SU-DHL-6 (cell line): Measurements from ENCODE around the gene HACD3.
A peak's percentile ranks its signal among the peaks of the same experiment; 100 is the strongest.

Experiments used
- H2AFZ ChIP-seq: fragments of 200-600 bp; sonication (generic); 2 replicates; pipeline ENCODE4 v1.6.1; 2014; ENCODE audit warnings: low read depth, mild to moderate bottlenecking, moderate library complexity, mixed read lengths, antibody characterized with exemption, low read length; ENCODE audit not compliant: severe bottlenecking
- H3F3A ChIP-seq: fragments of 200-600 bp; shearing (Covaris generic); 2 replicates; pipeline ENCODE4 v1.6.0; 2016; ENCODE audit warnings: antibody characterized with exemption, mild to moderate bottlenecking; ENCODE audit not compliant: insufficient read depth
- H3K27ac ChIP-seq: fragments of 200-600 bp; sonication (generic); 2 replicates; pipeline ENCODE4 v1.5.1; 2016; ENCODE audit warnings: low read depth, mild to moderate bottlenecking, low read length, moderate library complexity, mixed read lengths
- H3K27me3 ChIP-seq: fragments of 200-600 bp; sonication (generic), shearing (Covaris generic); 2 replicates; pipeline ENCODE4 v1.6.0; 2014; ENCODE audit warnings: mild to moderate bottlenecking, low read length
- H3K36me3 ChIP-seq: fragments of 200-600 bp; sonication (generic); 2 replicates; pipeline ENCODE4 v1.6.1; 2014; ENCODE audit warnings: mild to moderate bottlenecking, low read length, mixed read lengths
- H3K4me2 ChIP-seq: fragments of 300-600, 200-600 bp; shearing (Covaris generic), sonication (generic); 2 replicates; pipeline ENCODE4 v1.6.0; 2014; ENCODE audit warnings: low read length, low read depth, mild to moderate bottlenecking; ENCODE audit not compliant: poor library complexity, severe bottlenecking
- H3K4me3 ChIP-seq: fragments of 200-600 bp; sonication (generic); 2 replicates; pipeline ENCODE4 v1.5.1; 2014; ENCODE audit warnings: antibody characterized with exemption, low read length, mild to moderate bottlenecking, mixed read lengths; ENCODE audit not compliant: insufficient read depth, poor library complexity, severe bottlenecking
- H3K79me2 ChIP-seq: fragments of 200-600 bp; sonication (generic); 2 replicates; pipeline ENCODE4 v1.6.1; 2014; ENCODE audit warnings: mild to moderate bottlenecking, low read length, moderate library complexity; ENCODE audit not compliant: insufficient read depth
- H3K9ac ChIP-seq: fragments of 200-600 bp; sonication (generic); 2 replicates; pipeline ENCODE4 v1.7.0; 2014; ENCODE audit warnings: mild to moderate bottlenecking, low read length
- H3K9me2 ChIP-seq: fragments of 200-600 bp; sonication (generic); replicated peaks from 2 replicates; pipeline ENCODE4 v1.6.1; 2014; ENCODE audit warnings: low read length; ENCODE audit not compliant: insufficient read depth
- H3K9me3 ChIP-seq: fragments of 200-600 bp; sonication (generic); 2 replicates; pipeline ENCODE4 v1.6.1; 2014; ENCODE audit warnings: low read length, mixed read lengths; ENCODE audit not compliant: insufficient read depth
- H4K20me1 ChIP-seq: fragments of 200-600 bp; sonication (generic); 2 replicates; pipeline ENCODE4 v1.6.1; 2014; ENCODE audit warnings: low read depth, mild to moderate bottlenecking, antibody characterized with exemption, low read length, moderate library complexity, mixed read lengths
- CTCF ChIP-seq: fragments of 200-600 bp; sonication (generic); IDR thresholded peaks from one replicate; pipeline ENCODE4 v1.5.1; 2017; ENCODE audit warnings: antibody characterized with exemption, mild to moderate bottlenecking, low read length, moderate library complexity; ENCODE audit not compliant: insufficient read depth, poor library complexity, severe bottlenecking
- EZH2phosphoT487 ChIP-seq: fragments of 200-600 bp; sonication (generic), shearing (Covaris generic); conservative IDR thresholded peaks from 2 replicates; pipeline ENCODE4 v1.6.1; 2018; ENCODE audit warnings: mild to moderate bottlenecking, antibody characterized with exemption, low read length, moderate library complexity, mixed read lengths

The HACD3 gene

GRCh38 chr15:65620833-65621232 lies 90.6 kb downstream of the HACD3 start:
- TF ChIP-seq EZH2phosphoT487, result no peak
- TF ChIP-seq CTCF, result peak; percentile 9
- H3K79me2 ChIP-seq, result no peaks in the 10 kb centered on the region
- no peak overlapping the region for H3K9ac ChIP-seq
- H3F3A ChIP-seq, result no peaks in the 10 kb centered on the region
- H3K4me2 ChIP-seq, result no peak overlapping the region
- H3K9me3 ChIP-seq, result no peaks in the 10 kb centered on the region
- no peak overlapping the region for H3K27ac ChIP-seq
- no peaks in the 10 kb centered on the region for H4K20me1 ChIP-seq
- H3K4me3 ChIP-seq, result no peak overlapping the region
- no peaks in the 10 kb centered on the region for H3K27me3 ChIP-seq
- no peak overlapping the region for H2AFZ ChIP-seq
- H3K9me2 ChIP-seq, result no peaks in the 10 kb centered on the region
- no peaks in the 10 kb centered on the region for H3K36me3 ChIP-seq

- Histone ChIP-seq H3K4me2 (no peak within 1 kb of the TSS), H3K9me2 (no peaks in the 10 kb centered on the region), H3K4me3 (no peak within 1 kb of the TSS), H2AFZ (no peak within 1 kb of the TSS), H4K20me1 (no peaks in the 10 kb centered on the region), H3K9me3 (no peaks in the 10 kb centered on the region), H3K27ac (no peak within 1 kb of the TSS), H3K27me3 (no peaks in the 10 kb centered on the region), H3K36me3 (no peaks in the 10 kb centered on the region), H3K79me2 (no peaks in the 10 kb centered on the region), H3F3A (no peaks in the 10 kb centered on the region), H3K9ac (no peak within 1 kb of the TSS)
- TF ChIP-seq CTCF (no peak), EZH2phosphoT487 (no peak)
Measured at GRCh38 chr15:65621638-65622037, 91.4 kb downstream of the HACD3 start, which contains the start of gene SLC24A1. Gene SLC24A1, plus strand, starts transcription at chr15:65621938. Its CDS starts 2,143 bp downstream, at chr15:65624081.

- TF ChIP-seq CTCF (no peak), EZH2phosphoT487 (no peak)
Measured at GRCh38 chr15:65623103-65623502, 92.8 kb downstream of the HACD3 start.

More at GRCh38 chr15:65623103-65623502, 92.8 kb downstream of the HACD3 start:
- Histone ChIP-seq H3K9me2 (no peaks in the 10 kb centered on the region), H4K20me1 (no peaks in the 10 kb centered on the region), H3K9me3 (no peaks in the 10 kb centered on the region), H3K4me2 (no peak overlapping the region), H3F3A (no peaks in the 10 kb centered on the region), H3K27ac (no peak overlapping the region), H3K36me3 (no peaks in the 10 kb centered on the region), H3K4me3 (no peak overlapping the region), H3K9ac (no peak overlapping the region), H3K27me3 (no peaks in the 10 kb centered on the region), H2AFZ (no peak overlapping the region), H3K79me2 (no peaks in the 10 kb centered on the region)
